Muscle layer of colon (tissue), 2 donors: ENCODE results near the gene SPR.

Source experiments
- H3K27ac ChIP-seq: one replicate; pipeline ENCODE4 v1.7.0; 2013; ENCODE audit warnings: low read depth, mild to moderate bottlenecking, low read length, moderate library complexity
- H3K27me3 ChIP-seq, 2 donors: one replicate each; pipeline ENCODE4 v1.7.0; 2013; ENCODE audit warnings: low read length in 2 of 2, mild to moderate bottlenecking in 2 of 2; ENCODE audit not compliant: insufficient read depth in 2 of 2, control insufficient read depth in 1 of 2
- H3K36me3 ChIP-seq: one replicate; pipeline ENCODE4 v1.7.0; 2013; ENCODE audit warnings: mild to moderate bottlenecking, low read length; ENCODE audit not compliant: insufficient read depth
- H3K4me1 ChIP-seq: one replicate; pipeline ENCODE4 v1.7.0; 2013; ENCODE audit warnings: mild to moderate bottlenecking, low read length; ENCODE audit not compliant: insufficient read depth
- H3K4me3 ChIP-seq, 2 donors: one replicate each; pipeline ENCODE4 v1.7.0; 2013; ENCODE audit warnings: low read length in 2 of 2, low read depth in 1 of 2, mild to moderate bottlenecking in 1 of 2, moderate library complexity in 1 of 2
- H3K9ac ChIP-seq: one replicate; pipeline ENCODE4 v1.7.0; 2013; ENCODE audit warnings: low read length
- H3K9me3 ChIP-seq: one replicate; pipeline ENCODE4 v1.7.0; 2013; ENCODE audit warnings: mild to moderate bottlenecking, low read length
- donor health status: abdominal sarcoma.
- donor health status: Adenocarcinoma of cecum.

SPR gene

DNA sequence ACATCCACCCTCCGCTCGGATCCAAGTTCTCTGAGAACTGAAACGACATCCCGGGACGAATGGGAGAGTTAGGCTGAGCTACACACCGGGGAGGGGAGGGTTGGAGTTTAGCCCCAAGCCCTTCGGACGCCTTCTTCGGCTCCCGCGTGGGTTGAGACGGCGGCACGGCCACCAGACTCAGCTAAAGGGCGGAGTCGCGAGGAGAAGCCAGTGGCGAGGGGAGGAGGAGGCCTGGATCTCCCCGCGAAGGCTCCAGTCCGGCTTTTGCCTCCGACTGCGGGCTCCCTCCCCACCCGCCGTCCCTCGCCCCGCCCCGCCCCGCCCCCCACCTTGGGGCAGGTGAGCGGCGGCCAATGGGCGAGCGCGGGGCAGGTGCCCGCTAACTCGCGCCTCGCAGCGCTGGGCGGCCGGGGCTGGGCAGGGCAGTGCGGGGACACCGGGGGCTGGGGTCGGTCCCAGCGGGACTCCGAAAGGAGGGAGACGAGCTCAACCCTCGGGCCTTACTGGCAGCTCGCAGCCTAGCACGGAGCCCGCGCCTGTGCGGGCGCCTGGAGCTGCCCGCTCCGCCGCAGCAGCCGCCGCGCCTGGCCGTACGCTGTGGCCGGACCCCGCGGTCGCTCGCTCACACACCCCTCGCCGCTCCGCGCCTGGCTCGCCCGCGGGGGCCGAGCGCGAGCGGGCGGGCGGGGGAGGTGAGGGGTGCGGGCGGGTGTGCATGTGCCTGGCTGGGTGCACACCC lies 30.1 kb downstream of the SPR start, which contains the start of gene EMX1:
EMX1 (plus strand) TSS at position 382 of the 739 bp plus-strand sequence; CDS start at position 716, 334 bp downstream.
- H3K4me3 ChIP-seq, result peak within 1 kb of the TSS; percentile 38 to 49
- H3K4me1 ChIP-seq, result peaks cover 33% of the 10 kb centered on the region
- peaks cover 73 to 95% of the 10 kb centered on the region in 2 donors for H3K27me3 ChIP-seq
- H3K9me3 ChIP-seq, result peaks cover 5% of the 10 kb centered on the region
- no peak within 1 kb of the TSS for H3K27ac ChIP-seq
- no peak within 1 kb of the TSS for H3K9ac ChIP-seq
- H3K36me3 ChIP-seq, result no peaks in the 10 kb centered on the region

GRCh38 chr2:72917877-72918553 lies 30.8 kb downstream of the SPR start:
- H3K4me1 ChIP-seq, result peaks cover 33% of the 10 kb centered on the region
- H3K27me3 ChIP-seq, result peaks cover 80 to 97% of the 10 kb centered on the region in 2 donors
- peak overlapping the region; percentile 18 to 29 for H3K4me3 ChIP-seq
- no peak overlapping the region for H3K27ac ChIP-seq
- peaks cover 5% of the 10 kb centered on the region for H3K9me3 ChIP-seq
- H3K9ac ChIP-seq, result no peak overlapping the region
- no peaks in the 10 kb centered on the region for H3K36me3 ChIP-seq

GRCh38 chr2:72919414-72920317 lies 32.5 kb downstream of the SPR start:
- peaks cover 38% of the 10 kb centered on the region for H3K4me1 ChIP-seq
- no peak overlapping the region for H3K9ac ChIP-seq
- H3K27ac ChIP-seq, result no peak overlapping the region
- no peaks in the 10 kb centered on the region for H3K36me3 ChIP-seq
- peak overlapping the region; percentile 23 to 31 for H3K4me3 ChIP-seq
- H3K27me3 ChIP-seq, result peaks cover 80 to 97% of the 10 kb centered on the region in 2 donors
- no peaks in the 10 kb centered on the region for H3K9me3 ChIP-seq

GRCh38 chr2:72920318-72921087 lies 33.3 kb downstream of the SPR start:
- Histone ChIP-seq H3K4me3 (peak overlapping the region; percentile 23 to 31), H3K9me3 (no peaks in the 10 kb centered on the region), H3K27me3 (peaks cover 80 to 97% of the 10 kb centered on the region in 2 donors), H3K27ac (no peak overlapping the region), H3K36me3 (no peaks in the 10 kb centered on the region), H3K9ac (no peak overlapping the region), H3K4me1 (peaks cover 39% of the 10 kb centered on the region)

GRCh38 chr2:72921088-72921851 lies 34.1 kb downstream of the SPR start:
- no peak overlapping the region for H3K9ac ChIP-seq
- H3K4me3 ChIP-seq, result peak overlapping the region in 1 of 2 donors; percentile 31
- peaks cover 80 to 95% of the 10 kb centered on the region in 2 donors for H3K27me3 ChIP-seq
- no peaks in the 10 kb centered on the region for H3K36me3 ChIP-seq
- H3K9me3 ChIP-seq, result no peaks in the 10 kb centered on the region
- no peak overlapping the region for H3K27ac ChIP-seq
- H3K4me1 ChIP-seq, result peaks cover 35% of the 10 kb centered on the region

GRCh38 chr2:72921853-72922252 lies 34.6 kb downstream of the SPR start:
- Histone ChIP-seq H3K4me3 (no peak overlapping the region), H3K27ac (no peak overlapping the region), H3K9me3 (no peaks in the 10 kb centered on the region), H3K27me3 (peaks cover 80 to 95% of the 10 kb centered on the region in 2 donors), H3K4me1 (peaks cover 30% of the 10 kb centered on the region), H3K9ac (no peak overlapping the region), H3K36me3 (no peaks in the 10 kb centered on the region)

DNA sequence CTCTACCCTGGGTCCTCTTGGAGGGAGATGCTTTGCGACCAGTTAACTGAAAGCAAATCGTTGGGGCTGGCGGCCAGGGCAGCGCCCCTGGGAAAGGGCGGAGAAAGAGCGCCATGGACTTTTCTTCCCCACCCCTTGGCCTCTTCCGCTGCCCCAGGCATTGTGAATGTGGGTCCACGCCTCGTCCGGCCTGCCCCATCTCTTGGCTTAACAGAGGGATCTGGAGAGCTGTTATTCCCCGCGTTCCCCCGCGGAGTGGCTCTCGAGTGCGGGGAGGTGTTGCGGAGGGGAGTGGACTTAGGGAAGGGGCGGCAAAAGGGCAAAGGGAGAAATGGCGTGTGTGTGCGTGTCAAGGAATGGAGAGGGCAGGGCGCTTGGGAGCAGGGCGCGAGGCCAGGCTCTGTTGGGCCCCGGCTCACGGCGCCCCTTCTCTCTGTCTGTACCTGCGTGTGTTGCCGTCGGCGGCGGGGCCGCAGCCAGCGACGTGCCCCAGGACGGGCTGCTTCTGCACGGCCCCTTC lies 36.7 kb downstream of the SPR start:
- no peaks in the 10 kb centered on the region for H3K36me3 ChIP-seq
- no peak overlapping the region for H3K27ac ChIP-seq
- H3K9me3 ChIP-seq, result no peaks in the 10 kb centered on the region
- no peak overlapping the region for H3K4me3 ChIP-seq
- peaks cover 83 to 97% of the 10 kb centered on the region in 2 donors for H3K27me3 ChIP-seq
- H3K4me1 ChIP-seq, result peaks cover 20% of the 10 kb centered on the region
- H3K9ac ChIP-seq, result no peak overlapping the region

- peaks cover 19% of the 10 kb centered on the region for H3K4me1 ChIP-seq
- peaks cover 81 to 92% of the 10 kb centered on the region in 2 donors for H3K27me3 ChIP-seq
- H3K9ac ChIP-seq, result no peak overlapping the region
- no peak overlapping the region for H3K4me3 ChIP-seq
- no peaks in the 10 kb centered on the region for H3K36me3 ChIP-seq
- H3K9me3 ChIP-seq, result no peaks in the 10 kb centered on the region
- no peak overlapping the region for H3K27ac ChIP-seq
These were observed 37.4 kb downstream of the SPR start for GRCh38 chr2:72924353-72925240.

DNA sequence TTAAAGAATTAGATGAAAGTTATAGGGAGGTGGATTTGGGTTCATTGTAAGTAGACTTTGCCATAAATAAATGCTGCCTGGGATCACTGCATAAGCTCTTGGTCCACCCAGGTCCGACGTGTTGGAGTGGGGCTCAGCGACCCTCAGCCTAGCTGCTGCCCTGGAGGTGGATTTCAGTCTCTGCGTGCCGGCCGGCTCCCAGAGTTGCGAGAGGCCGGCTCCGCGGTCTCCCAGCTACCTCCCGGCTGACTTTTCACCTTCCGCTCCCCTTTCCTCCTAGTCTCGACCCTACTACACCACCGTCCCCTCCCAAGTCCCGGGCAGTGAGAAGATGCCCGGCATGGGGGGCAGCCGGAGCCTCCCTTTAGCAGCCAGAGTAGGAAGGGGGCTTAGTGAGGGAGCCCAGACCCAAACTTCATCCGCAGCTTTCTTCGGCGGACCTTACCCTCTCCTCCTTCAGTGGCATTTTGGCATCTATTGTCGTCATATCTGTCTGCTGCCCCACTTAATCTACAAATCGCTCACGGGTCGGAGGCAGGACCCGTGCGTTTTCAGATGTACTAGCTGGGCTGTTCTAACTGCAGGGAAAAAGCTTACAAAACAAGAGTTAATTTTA lies 38.2 kb downstream of the SPR start:
- Histone ChIP-seq H3K36me3 (no peaks in the 10 kb centered on the region), H3K9me3 (no peaks in the 10 kb centered on the region), H3K4me1 (peaks cover 12% of the 10 kb centered on the region), H3K27ac (no peak overlapping the region), H3K4me3 (no peak overlapping the region), H3K27me3 (peaks cover 72 to 86% of the 10 kb centered on the region in 2 donors), H3K9ac (no peak overlapping the region)
